Neural crest cell (in vitro differentiated cells): ENCODE results near the gene SRPK2. TPM values are rescaled to one million over a fixed set of nuclear protein-coding genes. Genes with fewer than 3 reads are reported as not detected.
"Not testable (repeated sequence)": the region's sequence is repeated elsewhere in the genome, so short reads cannot be mapped to it uniquely, and the experiment has no call there.

ENCODE experiments used
- DNase-seq: peaks from one replicate; pipeline ENCODE4 v3.0.0; 2021; ENCODE audit warnings: low read depth, mixed read lengths, low spot score
- H3K27ac Mint-ChIP-seq: one replicate; pipeline ENCODE4 v1.8.0; 2021; ENCODE audit warnings: mild to moderate bottlenecking, mixed read lengths; ENCODE audit not compliant: unreplicated experiment
- H3K27me3 Mint-ChIP-seq: 2 replicates; pipeline ENCODE4 v1.8.0; 2021; ENCODE audit warnings: low read depth, mild to moderate bottlenecking, mixed read lengths
- H3K36me3 Mint-ChIP-seq: 2 replicates; pipeline ENCODE4 v1.8.0; 2021; ENCODE audit warnings: low read depth, mild to moderate bottlenecking, mixed read lengths
- H3K4me1 Mint-ChIP-seq: 2 replicates; pipeline ENCODE4 v1.8.0; 2021; ENCODE audit warnings: mixed read lengths
- H3K4me3 Mint-ChIP-seq: one replicate; pipeline ENCODE4 v1.8.0; 2021; ENCODE audit warnings: mild to moderate bottlenecking, mixed read lengths
- H3K9me3 Mint-ChIP-seq: 2 replicates; pipeline ENCODE4 v1.8.0; 2021; ENCODE audit warnings: mixed read lengths
- CTCF ChIP-seq: fragments of 200-600 bp; sonication (generic); conservative IDR thresholded peaks from 2 replicates; pipeline ENCODE4 v1.5.0; 2021; ENCODE audit warnings: antibody characterized with exemption, mild to moderate bottlenecking
- total RNA-seq: library from RNA; stranded (reverse); gene quantifications from 2 replicates; pipeline ENCODE4 v1.2.1, GENCODE V29; 2021

The SRPK2 gene
- total RNA-seq, 1 donor from 2014 or later: 44.6 TPM

- TF ChIP-seq CTCF: no peak
- Mint-ChIP-seq H3K27me3 (no peaks in the 10 kb centered on the region), H3K4me1 (no peaks in the 10 kb centered on the region), H3K36me3 (peaks cover 16% of the 10 kb centered on the region), H3K9me3 (no peaks in the 10 kb centered on the region), H3K4me3 (no peak overlapping the region), H3K27ac (no peak overlapping the region)
- no peak for DNase-seq
These were observed 21.3 kb downstream of the SRPK2 start for GRCh38 chr7:105367458-105367857.

- Mint-ChIP-seq H3K4me3 (no peak overlapping the region), H3K27ac (no peak overlapping the region), H3K9me3 (no peaks in the 10 kb centered on the region), H3K36me3 (peaks cover 27% of the 10 kb centered on the region), H3K4me1 (no peaks in the 10 kb centered on the region), H3K27me3 (no peaks in the 10 kb centered on the region)
- no peak for DNase-seq
- TF ChIP-seq CTCF: no peak
These were observed 22.9 kb downstream of the SRPK2 start for GRCh38 chr7:105365541-105366534.

- no peak for DNase-seq
- Mint-ChIP-seq H3K27me3 (no peaks in the 10 kb centered on the region), H3K4me3 (no peak overlapping the region), H3K36me3 (peaks cover 34% of the 10 kb centered on the region), H3K27ac (no peak overlapping the region), H3K4me1 (peaks cover 6% of the 10 kb centered on the region), H3K9me3 (peaks cover 3% of the 10 kb centered on the region)
- no peak for TF ChIP-seq CTCF
These were observed 24.0 kb downstream of the SRPK2 start for GRCh38 chr7:105364684-105365083.

- H3K4me1 Mint-ChIP-seq: peaks cover 14% of the 10 kb centered on the region
- not testable (repeated sequence) for H3K27me3 Mint-ChIP-seq, H3K27ac Mint-ChIP-seq, H3K4me3 Mint-ChIP-seq, H3K9me3 Mint-ChIP-seq, DNase-seq
- H3K36me3 Mint-ChIP-seq: peaks cover 35% of the 10 kb centered on the region
These were observed 25.1 kb downstream of the SRPK2 start for GRCh38 chr7:105363657-105364056.

- H3K36me3 Mint-ChIP-seq: peaks cover 36% of the 10 kb centered on the region
- not testable (repeated sequence) for H3K27me3 Mint-ChIP-seq, H3K4me3 Mint-ChIP-seq, H3K9me3 Mint-ChIP-seq, H3K27ac Mint-ChIP-seq, DNase-seq
- peaks cover 18% of the 10 kb centered on the region for H3K4me1 Mint-ChIP-seq
These were observed 26.0 kb downstream of the SRPK2 start for GRCh38 chr7:105362685-105363084.

- H3K27me3 Mint-ChIP-seq, H3K4me3 Mint-ChIP-seq, DNase-seq, H3K9me3 Mint-ChIP-seq, H3K27ac Mint-ChIP-seq: not testable (repeated sequence)
- Mint-ChIP-seq H3K4me1 (peaks cover 18% of the 10 kb centered on the region), H3K36me3 (peaks cover 36% of the 10 kb centered on the region)
These were observed 26.7 kb downstream of the SRPK2 start for GRCh38 chr7:105361995-105362394.

- H3K27me3 Mint-ChIP-seq, H3K27ac Mint-ChIP-seq, H3K9me3 Mint-ChIP-seq, H3K4me3 Mint-ChIP-seq, DNase-seq: not testable (repeated sequence)
- H3K4me1 Mint-ChIP-seq: peaks cover 23% of the 10 kb centered on the region
- peaks cover 32% of the 10 kb centered on the region for H3K36me3 Mint-ChIP-seq
These were observed 28.6 kb downstream of the SRPK2 start for GRCh38 chr7:105360149-105360548.
